GM19455 (cell line): Measurements from ENCODE around the gene FAM117B.
"Not testable (repeated sequence)": the region's sequence is repeated elsewhere in the genome, so short reads cannot be mapped to it uniquely, and the experiment has no call there.

Experiments used
- ATAC-seq: cut with Tn5 transposase; IDR thresholded peaks from one replicate; pipeline ENCODE4 v1.9.1; 2021; ENCODE audit not compliant: unreplicated experiment

FAM117B gene

DNA sequence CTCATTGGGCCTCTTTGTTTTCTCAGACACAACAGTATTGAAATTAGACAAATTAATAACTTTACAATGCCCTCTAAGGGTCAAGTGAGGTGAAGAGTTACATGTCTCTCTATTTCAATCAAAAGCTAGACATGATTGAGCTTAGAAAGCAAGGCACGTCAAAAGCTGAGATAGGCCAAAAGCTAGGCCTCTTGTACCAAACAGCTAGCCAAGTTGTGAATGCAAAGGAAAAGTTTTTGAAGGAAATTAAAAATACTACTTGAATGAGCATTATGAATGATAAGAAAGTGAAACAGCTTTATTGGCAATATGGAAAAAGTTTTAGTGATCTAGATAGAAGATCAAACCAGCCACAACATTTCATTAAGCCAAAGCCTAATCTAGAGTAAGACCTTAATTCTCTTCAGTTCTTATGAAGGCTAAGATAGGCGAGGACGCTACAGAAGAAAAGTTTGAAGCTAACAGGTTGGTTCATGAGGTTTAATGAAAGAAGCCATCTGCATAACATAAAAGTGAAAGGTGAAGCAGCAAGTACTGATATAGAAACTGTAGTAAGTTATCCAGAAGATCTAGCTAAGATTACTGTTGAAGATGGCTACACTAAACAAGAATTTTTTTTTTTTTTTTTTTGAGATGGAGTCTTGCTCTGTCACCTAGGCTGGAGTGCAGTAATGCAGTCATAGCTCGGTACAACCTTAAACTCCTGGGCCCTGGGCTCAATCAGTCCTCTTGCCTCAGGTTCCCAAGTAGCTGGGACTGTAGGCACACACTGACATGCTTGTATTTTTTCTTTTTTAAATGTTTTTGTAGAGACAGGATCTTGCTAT is 65.5 kb downstream of the FAM117B start:
- ATAC-seq, result no peak

- no peak for ATAC-seq
Measured at GRCh38 chr2:202703091-202703490, 68.3 kb downstream of the FAM117B start.

GRCh38 chr2:202704248-202704647 is 69.5 kb downstream of the FAM117B start:
- no peak for ATAC-seq

GRCh38 chr2:202705446-202706020 is 70.8 kb downstream of the FAM117B start:
- no peak for ATAC-seq

DNA sequence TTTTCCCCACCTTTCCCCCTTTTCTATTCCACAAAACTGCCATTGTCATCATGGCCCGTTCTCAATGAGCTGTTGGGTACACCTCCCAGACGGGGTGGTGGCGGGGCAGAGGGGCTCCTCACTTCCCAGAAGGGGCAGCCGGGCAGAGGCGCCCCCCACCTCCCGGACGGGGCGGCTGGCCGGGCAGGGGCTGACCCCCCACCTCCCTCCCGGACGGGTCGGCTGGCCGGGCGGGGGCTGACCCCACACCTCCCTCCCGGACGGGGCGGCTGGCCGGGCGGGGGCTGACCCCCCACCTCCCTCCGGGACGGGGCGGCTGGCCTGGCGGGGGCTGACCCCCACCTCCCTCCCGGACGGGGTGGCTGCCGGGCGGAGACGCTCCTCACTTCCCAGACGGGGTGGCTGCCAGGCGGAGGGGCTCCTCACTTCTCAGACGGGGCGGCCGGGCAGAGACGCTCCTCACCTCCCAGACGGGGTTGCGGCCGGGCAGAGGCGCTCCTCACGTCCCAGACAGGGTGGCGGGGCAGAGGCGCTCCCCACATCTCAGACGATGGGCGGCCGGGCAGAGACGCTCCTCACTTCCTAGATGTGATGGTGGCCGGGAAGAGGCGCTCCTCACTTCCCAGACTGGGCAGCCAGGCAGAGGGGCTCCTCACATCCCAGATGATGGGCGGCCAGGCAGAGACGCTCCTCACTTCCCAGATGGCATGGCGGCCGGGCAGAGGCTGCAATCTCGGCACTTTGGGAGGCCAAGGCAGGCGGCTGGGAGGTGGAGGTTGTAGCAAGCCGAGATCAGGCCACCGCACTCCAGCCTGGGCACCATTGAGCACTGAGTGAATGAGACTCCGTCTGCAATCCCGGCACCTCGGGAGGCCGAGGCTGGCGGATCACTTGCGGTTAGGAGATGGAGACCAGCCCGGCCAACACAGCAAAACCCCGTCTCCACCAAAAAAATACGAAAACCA is 80.5 kb downstream of the FAM117B start:
- not testable (repeated sequence) for ATAC-seq

- no peak for ATAC-seq
Measured at GRCh38 chr2:202716114-202716718, 81.4 kb downstream of the FAM117B start.

DNA sequence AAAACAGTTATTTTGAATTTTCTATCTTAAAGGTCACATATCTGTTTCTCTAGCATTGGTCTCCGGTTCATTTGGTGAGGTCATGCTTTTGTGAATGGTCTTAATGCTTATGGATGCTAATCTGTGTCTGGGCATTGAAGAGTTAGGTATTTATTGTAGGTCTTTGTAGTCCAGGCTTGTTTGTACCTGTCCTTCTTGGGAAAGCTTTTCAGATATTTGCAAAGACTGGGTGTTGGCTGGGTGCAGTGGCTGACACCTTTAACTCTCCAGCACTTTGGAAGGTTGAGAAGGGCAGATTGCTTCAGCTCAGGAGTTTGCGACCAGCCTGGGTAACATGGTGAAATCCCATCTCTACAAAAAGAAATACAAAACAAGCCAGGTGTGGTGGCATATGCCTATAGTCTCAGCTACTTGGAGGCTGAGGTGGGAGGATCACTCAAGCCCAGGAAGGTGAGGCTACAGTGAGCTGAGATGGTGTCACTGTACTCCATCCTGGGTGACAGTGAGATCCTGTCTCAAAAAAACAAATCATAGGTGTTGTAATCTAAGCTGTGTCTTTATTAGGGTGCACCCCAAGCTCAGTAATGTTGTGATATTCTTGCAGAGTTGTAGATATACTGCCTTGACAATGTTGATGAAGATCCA is 82.3 kb downstream of the FAM117B start:
- no peak for ATAC-seq

DNA sequence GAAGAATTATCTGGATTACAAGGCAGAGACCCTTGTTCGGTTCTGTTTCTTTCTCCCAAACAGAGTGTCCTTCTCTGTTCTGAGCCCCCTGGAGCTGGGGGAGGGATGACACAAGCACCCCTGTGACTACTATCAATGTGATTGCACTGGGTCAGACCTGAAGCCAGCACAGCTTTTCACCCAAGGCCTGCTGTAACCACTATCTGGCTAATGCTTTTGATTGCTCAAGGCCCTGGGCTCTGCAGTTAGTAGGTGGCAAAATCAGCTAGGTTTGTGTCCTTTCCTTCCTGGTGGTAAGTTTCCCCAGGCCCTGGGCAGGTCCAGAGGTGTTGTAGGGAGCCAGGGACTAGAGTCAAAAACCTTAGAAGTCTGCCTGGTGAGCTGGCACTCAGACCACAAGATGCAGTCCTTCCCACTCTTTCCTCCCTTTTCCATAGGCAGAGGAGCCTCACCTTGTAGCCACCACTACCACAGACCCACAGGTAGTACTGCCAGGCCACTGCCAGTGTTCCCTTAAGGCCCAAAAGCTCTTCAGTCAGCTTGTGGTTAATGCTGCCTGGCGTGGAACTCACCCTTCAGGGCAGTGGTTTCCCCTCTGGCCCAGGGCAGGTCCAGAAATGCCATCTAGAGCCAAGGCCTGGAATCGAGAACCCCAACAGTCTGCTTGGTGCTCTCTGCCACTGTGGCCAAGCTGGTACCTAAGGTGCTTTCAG is 83.0 kb downstream of the FAM117B start:
- ATAC-seq, result no peak

- no peak for ATAC-seq
Measured at GRCh38 chr2:202718614-202719013, 83.8 kb downstream of the FAM117B start.

- ATAC-seq, result no peak
Measured at GRCh38 chr2:202720226-202720625, 85.5 kb downstream of the FAM117B start.

- ATAC-seq, result no peak
Measured at GRCh38 chr2:202721621-202722020, 86.9 kb downstream of the FAM117B start.

GRCh38 chr2:202723746-202724145 is 89.0 kb downstream of the FAM117B start:
- ATAC-seq, result no peak

- ATAC-seq, result no peak
Measured at GRCh38 chr2:202726070-202726469, 91.3 kb downstream of the FAM117B start.

- no peak for ATAC-seq
Measured at GRCh38 chr2:202736826-202737225, 102.1 kb downstream of the FAM117B start.

- no peak for ATAC-seq
Measured at GRCh38 chr2:202743613-202744012, 108.8 kb downstream of the FAM117B start.

DNA sequence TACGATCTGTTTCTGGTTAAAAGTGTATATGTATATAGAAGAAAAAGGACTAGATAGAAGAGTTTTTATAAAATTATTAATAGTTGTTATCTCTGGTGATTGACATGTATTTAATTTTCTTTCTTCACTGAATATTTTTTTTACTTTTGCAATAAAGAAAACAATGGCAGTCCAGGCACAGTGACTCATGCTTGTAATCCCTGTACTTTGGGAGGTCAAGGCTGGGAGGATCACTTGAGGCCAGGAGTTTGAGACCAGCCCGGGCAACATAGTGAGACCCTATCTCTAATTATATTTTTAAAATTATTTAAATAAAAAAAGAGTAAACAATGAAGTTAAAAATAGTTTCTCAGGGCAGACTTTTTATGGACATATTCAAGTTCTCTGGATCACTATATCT is 114.7 kb downstream of the FAM117B start:
- no peak for ATAC-seq

- ATAC-seq, result no peak
Measured at GRCh38 chr2:202750763-202751427, 116.1 kb downstream of the FAM117B start.

DNA sequence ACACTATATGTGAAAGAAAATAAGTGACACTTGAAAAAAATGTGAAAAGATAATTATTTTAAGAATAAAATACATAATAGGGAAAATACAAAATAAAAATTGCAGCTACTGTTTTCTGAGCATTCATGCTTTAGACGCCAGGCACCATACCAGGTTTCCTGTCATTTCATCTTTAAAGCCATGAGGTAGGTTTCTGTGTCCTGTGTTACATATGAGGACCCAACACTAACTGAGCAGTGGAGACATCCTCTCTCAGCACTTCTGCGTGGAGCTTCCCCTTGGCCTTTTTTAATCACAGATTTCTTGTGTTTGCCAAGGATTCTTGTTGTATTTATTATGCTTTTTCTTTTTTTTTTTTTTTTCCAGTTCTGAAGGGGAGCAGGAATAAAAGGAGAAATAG is 117.3 kb downstream of the FAM117B start:
- no peak for ATAC-seq

GRCh38 chr2:202754936-202755335 is 120.2 kb downstream of the FAM117B start:
- no peak for ATAC-seq
